Islet of Langerhans (tissue), 1 donor: ENCODE results near the gene TTC6.
"Not testable (repeated sequence)": the region's sequence is repeated elsewhere in the genome, so short reads cannot be mapped to it uniquely, and the experiment has no call there.

ENCODE experiments used
- FAIRE-seq: peaks from one replicate; lab custom pipeline; 2011; peaks lifted over from hg19 to GRCh38; lab: Jason Lieb, UNC

The TTC6 gene, protein sequence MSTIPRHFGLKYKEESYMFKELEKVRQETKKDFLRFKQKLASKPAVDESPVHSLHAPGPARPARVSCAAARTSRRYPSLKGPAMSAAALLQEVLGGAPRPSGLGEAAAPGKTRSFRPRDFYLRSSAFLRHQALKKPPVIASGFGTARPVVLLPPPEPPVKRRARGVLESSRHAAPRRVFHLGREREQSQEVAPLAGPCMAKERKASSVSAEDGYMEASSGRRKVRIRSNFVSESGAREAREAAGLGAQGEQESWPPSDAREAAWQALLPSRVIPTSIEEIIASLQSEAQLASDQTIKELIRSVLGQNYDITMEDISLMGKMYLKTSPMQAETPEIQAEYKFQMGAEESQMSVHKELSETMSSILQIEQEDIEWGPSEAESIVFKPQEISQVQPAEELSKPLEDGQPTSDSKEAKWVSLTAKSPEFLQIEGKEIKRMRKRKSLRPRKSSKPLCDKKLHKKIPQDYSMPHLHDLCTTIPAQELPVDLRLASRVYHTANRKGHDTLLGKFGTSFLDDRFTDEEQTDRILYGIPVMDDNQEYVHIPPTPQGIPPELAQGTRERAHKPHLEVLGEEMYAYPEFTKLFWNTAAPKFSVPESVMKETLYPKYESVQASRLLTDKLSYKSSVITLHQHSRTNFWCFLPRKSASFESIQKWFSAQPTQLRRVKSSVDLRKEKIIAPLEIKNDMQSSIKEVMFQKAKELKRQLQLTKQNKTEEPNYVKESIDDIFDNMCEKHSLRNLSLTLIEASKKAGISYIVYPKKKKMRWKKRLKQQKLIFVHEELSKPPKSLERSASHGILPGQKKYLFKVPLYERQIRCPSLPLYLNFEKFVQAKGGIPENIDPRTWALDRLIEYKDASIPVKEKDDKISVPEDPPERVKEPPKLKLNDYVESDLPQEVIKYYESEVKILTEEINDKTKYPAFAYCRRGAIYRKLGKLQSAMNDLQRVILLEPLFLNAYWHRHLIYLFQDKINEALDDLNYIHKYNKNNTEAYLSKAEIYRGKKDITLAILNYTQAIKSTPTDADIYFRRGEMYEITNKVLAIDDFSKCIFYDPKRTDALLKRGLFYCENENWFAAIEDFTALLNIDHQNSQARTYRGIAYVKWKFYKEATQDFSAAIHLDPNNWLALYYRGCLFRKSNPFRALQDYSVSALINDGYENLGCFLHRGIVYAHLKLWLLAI (N-terminal part only)

DNA sequence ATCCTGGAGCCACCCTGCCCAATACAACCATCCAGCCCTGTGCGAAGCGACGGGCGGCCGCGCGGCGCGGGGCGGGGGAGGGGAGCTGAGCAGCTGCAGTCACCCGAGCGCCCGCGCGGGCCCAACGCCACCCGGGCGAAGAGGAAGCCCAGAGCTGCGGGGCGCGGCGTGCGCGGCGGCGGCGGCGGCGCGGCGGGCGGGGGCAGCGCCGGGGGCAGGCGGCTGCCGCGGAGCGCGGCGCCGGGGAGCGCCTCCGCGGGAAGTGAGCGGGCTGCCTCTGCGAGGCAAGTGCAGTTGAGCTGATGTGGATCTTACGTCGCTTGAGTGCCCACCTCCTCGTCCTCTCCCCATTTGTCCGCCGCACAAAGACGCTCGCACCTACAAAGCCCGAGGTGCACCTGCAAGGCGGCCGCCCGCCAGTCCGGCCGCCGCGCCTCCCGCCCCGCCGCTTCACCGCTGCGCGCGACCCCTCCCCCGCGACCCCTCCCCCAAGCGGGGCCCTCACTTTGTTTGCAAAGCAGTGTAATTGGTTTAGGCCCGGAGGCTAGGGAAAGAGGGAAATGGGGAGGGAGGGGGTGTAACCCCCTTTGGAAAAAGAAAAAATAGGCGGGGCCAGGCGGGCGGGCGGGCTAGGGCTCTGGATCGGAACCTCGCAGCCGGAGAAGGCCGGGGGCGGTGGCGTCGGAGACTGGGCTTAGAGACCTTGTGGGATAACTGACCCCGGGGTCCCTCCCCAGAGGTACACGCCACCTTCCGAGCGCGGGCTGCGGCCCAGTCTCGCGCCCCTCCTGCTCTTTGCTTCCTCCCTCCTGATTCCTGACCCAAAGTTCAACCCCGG lies at the start of gene TTC6, which contains the start of gene FOXA1:
Gene TTC6 (plus strand): TSS at position 659 of the 838 bp plus-strand sequence. CDS start 26,436 bp downstream, outside the sequence.
Gene FOXA1 (minus strand): TSS at position 279 of the 838 bp plus-strand sequence. CDS start 277 bp downstream, at position 2.
- no peak for FAIRE-seq

DNA sequence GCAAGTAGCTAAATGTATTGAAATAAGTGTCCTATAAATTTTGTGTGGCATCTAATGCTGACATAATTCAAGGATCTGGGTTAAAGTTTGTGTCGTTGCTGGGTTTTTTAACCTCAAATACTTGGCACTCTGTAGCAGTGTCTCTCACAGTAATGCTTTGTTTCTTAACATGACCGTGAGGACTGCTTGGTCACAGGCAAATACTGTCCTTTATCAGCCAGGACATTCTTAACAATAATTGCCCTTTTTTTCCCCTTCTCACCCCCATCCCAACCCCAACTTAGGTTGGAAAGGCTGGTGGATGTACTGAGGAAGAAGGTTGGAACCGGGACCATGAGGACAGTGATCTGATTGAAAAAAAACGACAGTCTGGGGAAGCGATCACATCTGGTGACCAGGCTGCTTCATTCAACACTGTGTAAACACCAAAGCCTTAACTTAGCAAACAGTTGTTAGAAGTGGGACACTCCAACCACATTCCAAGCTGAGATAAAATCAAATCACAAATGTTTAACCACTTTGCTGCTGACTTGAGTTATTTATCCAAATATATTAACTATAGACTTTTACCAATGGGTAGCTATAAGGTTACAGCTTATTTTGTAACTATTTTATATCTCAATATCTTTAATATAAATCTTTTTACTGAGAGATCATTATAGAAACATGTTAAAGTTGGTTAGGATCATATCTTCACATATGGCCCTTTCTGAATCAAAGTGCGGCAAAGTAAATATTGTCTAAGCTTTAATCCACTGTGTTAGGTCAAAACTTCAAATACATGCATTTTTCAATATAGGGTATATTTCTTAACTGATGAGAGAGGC lies 48.6 kb upstream of the TTC6 start:
- FAIRE-seq = no peak

DNA sequence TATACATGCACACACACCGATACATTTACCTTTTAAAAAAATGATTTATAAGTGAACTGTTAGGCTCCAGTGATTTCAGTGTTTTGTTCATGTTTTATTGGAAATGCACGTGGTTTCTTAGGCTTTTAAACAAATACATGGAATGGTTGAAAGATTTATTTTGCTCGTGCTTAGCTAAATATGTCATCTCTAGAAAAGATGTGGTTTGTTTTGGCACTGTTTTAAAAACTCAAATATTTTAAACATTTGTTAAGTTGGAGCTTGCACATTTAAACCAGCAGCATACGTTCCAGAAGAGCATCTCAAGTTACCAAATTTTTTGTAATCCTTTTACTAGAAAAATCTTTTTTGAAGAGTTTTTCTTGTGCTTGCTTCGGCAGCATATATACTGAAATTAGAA lies 44.9 kb upstream of the TTC6 start:
- no peak for FAIRE-seq

- FAIRE-seq = no peak
Measured at GRCh38 chr14:37551119-37551518, 44.3 kb upstream of the TTC6 start.

DNA sequence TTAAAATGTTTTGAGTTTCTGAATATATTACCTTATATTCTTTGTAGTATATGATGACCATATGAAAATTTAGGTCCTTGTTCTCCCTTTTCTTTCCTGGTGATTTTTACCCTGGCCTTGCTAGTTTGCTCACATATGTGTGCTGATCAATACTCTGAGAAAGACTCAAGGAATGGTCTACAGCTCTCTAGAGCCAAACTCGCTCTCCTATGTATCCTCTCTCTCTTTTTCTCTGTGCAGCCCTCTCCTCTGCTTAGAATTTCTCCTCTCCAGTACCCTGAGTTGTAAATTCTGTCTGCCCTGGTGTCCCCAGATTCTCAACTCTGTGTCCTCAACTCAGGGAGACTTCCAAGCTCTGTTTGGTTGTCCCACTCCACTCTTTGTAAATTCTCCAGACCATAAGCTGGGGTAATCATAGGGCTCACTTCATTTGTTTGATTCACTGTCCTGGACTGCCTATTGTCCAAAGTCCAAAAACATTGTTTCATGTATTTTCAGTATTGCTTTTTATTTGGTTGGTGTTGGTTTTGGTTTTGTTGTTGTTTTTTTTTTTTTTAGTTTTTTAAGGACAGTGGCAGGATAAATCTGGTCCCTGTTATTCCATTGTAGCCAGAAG lies 41.4 kb upstream of the TTC6 start:
- FAIRE-seq = no peak

DNA sequence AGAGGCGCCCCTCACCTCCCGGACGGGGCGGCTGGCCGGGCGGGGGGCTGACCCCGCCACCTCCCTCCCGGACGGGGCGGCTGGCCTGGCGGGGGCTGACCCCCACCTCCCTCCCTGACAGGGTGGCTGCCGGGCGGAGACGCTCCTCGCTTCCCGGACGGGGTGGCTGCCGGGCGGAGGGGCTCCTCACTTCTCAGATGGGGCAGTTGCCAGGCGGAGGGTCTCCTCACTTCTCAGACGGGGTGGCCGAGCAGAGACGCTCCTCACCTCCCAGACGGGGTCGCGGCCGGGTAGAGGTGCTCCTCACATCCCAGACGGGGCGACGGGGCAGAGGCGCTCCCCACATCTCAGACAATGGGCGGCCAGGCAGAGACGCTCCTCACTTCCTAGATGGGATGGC lies 39.8 kb upstream of the TTC6 start:
- not testable (repeated sequence) for FAIRE-seq

DNA sequence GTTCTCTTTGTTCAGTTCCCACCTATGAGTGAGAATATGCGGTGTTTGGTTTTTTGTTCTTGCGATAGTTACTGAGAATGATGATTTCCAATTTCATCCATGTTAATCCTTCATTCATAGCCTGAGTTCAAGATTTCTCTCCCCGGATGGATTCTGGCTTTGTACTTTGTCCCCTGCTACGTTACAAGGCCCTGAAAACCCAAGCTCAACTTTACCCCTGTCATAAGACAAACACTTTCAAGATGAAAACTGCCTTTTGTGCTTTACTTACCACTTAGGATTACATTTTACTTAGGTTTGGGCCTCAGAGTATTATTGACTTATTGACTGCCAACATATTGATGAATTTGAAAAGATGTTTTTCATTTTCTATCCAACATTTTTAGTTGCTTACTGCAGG lies 36.7 kb upstream of the TTC6 start:
- no peak for FAIRE-seq

DNA sequence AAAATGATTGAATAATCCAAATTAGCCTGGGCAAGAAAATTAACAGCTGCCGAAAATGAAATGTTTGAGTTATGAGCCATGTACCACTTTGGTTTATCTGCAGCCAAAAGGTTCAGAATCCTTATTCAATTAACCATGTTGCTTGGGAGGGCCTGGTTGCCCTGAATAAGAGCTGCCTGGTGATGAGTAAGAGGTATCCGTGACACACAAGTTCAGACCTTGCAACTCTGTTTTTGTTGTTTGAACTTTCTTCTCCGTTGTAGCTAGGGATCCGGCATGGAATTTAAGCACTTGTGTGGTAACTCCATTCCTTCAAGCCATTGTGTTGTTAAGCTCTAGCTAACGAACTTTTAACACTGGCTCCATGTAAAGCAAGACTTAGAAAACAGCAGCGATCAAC lies 36.0 kb upstream of the TTC6 start:
- FAIRE-seq = no peak

GRCh38 chr14:37563189-37563588 lies 32.2 kb upstream of the TTC6 start:
- FAIRE-seq = peak; percentile 5

- FAIRE-seq = no peak
Measured at GRCh38 chr14:37565550-37565949, 29.9 kb upstream of the TTC6 start.

DNA sequence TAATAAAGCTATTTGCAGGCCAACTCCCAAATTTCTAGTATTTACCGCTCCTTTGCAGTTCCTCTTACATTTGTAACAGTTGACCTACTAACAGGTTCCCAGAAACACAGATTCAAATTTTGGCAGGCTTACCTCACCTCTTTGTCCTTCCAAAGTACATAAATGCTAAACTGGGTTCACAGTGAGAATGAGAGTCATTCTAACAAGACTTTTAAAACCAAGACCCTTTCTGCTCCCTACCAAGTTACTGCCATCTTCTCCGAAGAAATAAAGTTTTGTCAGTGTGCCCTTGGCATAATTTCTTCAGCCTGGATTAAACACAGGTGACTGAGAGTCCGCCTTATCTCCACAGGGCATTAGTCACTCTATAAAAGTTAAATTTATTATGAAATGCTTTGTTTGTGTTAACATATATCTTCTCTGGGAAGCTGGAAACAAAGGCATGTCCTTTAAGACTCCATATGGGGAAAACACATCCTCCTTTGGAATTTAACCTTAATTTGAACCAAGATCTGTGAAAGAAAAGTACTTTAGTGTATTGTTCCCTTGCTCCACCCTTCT lies 28.5 kb upstream of the TTC6 start:
- FAIRE-seq = no peak

DNA sequence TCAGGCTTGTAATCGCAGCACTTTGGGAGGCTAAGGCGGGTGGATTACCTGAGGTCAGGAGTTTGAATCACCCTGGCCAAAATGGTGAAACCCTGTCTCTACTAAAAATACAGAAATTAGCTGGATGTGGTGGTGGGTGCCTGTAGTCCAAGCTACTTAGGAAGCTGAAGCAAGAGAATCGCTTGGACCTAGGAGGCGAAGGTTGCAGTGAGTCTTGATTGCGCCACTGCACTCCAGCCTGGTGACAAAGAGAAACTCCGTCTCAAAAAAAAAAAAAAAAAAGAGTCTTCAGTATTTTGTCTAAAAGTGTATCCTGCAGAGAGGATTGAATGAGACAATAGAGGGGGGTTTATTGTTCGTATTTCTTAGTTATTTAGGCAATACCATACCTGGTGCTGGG lies 25.7 kb upstream of the TTC6 start:
- no peak for FAIRE-seq

GRCh38 chr14:37571391-37571790 lies 24.0 kb upstream of the TTC6 start:
- FAIRE-seq = no peak

- no peak for FAIRE-seq
Measured at GRCh38 chr14:37573356-37573755, 22.1 kb upstream of the TTC6 start.

- no peak for FAIRE-seq
Measured at GRCh38 chr14:37579274-37579673, 16.2 kb upstream of the TTC6 start.

DNA sequence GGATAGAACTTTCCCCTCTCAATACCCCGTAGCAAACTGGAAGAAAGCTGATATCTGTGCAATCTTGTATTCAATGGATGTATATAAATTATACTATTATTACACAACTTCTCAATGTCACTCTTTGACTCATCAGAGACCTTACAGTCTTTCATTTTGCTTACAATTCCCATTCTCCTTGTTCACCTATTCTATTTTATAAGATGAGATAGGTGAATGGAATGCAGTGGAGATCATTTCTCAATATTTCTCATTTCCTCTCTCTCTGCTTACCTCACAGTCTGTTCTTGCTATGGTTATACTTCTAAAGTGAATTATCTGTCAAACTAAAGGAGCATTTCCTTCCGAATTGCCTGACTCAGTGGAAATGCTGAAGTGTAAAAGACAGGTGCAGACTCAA lies 15.3 kb upstream of the TTC6 start:
- no peak for FAIRE-seq

- FAIRE-seq = no peak
Measured at GRCh38 chr14:37583358-37584210, 11.8 kb upstream of the TTC6 start.

GRCh38 chr14:37584211-37585100 lies 11.0 kb upstream of the TTC6 start:
- FAIRE-seq = no peak
